B cell (primary cell): Measurements from ENCODE around the gene FLT1. TPM values are rescaled to one million over a fixed set of nuclear protein-coding genes. Genes with fewer than 3 reads are reported as not detected.

ENCODE experiments used
- ATAC-seq: fragments of 200-7000 bp; cut with Tn5 transposase; one replicate; pipeline ENCODE4 v1.10.0; 2021; ENCODE audit warnings: low read depth, mild to moderate bottlenecking, moderate number of reproducible peaks, moderate library complexity
- CTCF ChIA-PET: fragments of 350-600 bp; sonication (Branson Sonifier 250); formaldehyde crosslinking; loops from one replicate; lab custom pipeline; 2021; ENCODE audit warnings: antibody characterized with exemption, inconsistent platforms; lab: Charles Lee
- POLR2A ChIA-PET: fragments of 350-600 bp; sonication (Branson Sonifier 250); formaldehyde crosslinking; loops from one replicate; lab custom pipeline; 2021; ENCODE audit warnings: antibody characterized with exemption; lab: Charles Lee
- DNase-seq: peaks from one replicate; pipeline ENCODE4 v3.0.0; 2013
- H2AFZ ChIP-seq: 2 replicates; pipeline ENCODE4 v1.6.1; 2012; ENCODE audit warnings: mild to moderate bottlenecking, low read depth, low read length; ENCODE audit not compliant: insufficient read depth, poor library complexity, severe bottlenecking
- H3K27ac ChIP-seq, 2 donors: 1 replicate in 1 of 2; 2 replicates in 1 of 2; pipeline ENCODE4 v1.5.1; 2012 to 2013; ENCODE audit warnings: low read length in 2 of 2, mild to moderate bottlenecking in 2 of 2, moderate library complexity in 1 of 2
- H3K27me3 ChIP-seq, 4 experiments: fragments of 200-600 bp in 1 of 4; sonication (generic) in 1 of 4; replicated peaks in 1 of 4; 1 replicate in 2 of 4; 2 replicates in 2 of 4; pipeline versions ENCODE4 v1.6.1 to v1.7.0; 2013 to 2016; ENCODE audit warnings: low read length in 3 of 4, mild to moderate bottlenecking in 2 of 4, mixed read lengths in 1 of 4, moderate library complexity in 1 of 4; ENCODE audit not compliant: insufficient read depth in 4 of 4, control insufficient read depth in 3 of 4; ENCODE audit errors: control extremely low read depth in 1 of 4
- H3K36me3 ChIP-seq, 2 experiments: replicated peaks in 1 of 2; 1 replicate in 1 of 2; 2 replicates in 1 of 2; pipeline versions ENCODE4 v1.6.1 to v1.7.1; 2013; ENCODE audit warnings: low read length in 1 of 2; ENCODE audit not compliant: insufficient read depth in 2 of 2, control insufficient read depth in 1 of 2; ENCODE audit errors: control extremely low read depth in 1 of 2, extremely low read depth in 1 of 2
- H3K4me1 ChIP-seq, 2 donors: fragments of 200-600 bp in 1 of 2; sonication (generic) in 1 of 2; 1 replicate in 1 of 2; 2 replicates in 1 of 2; pipeline versions ENCODE4 v1.5.1 to v1.6.1; 2013 to 2017; ENCODE audit warnings: low read length in 2 of 2; ENCODE audit not compliant: control insufficient read depth in 2 of 2, insufficient read depth in 2 of 2
- H3K4me2 ChIP-seq: replicated peaks from 2 replicates; pipeline ENCODE3; 2012; ENCODE audit warnings: mild to moderate bottlenecking, low read depth, low read length; ENCODE audit not compliant: poor library complexity, severe bottlenecking
- H3K4me3 ChIP-seq, 5 experiments: fragments of 200-600 bp in 1 of 5; sonication (generic) in 1 of 5; 1 replicate in 3 of 5; 2 replicates in 2 of 5; pipeline versions ENCODE4 v1.5.1 to v1.7.0; 2011 to 2016; ENCODE audit warnings: low read length in 4 of 5, mild to moderate bottlenecking in 4 of 5, low read depth in 2 of 5, control low read depth in 1 of 5, moderate library complexity in 1 of 5; ENCODE audit not compliant: insufficient read depth in 1 of 5; ENCODE audit errors: control extremely low read depth in 1 of 5, extremely low read depth in 1 of 5
- H3K79me2 ChIP-seq: fragments of 200-600 bp; sonication (generic); one replicate; pipeline ENCODE4 v1.6.0; 2016; ENCODE audit warnings: low read length; ENCODE audit not compliant: control insufficient read depth, insufficient read depth
- H3K9ac ChIP-seq: fragments of 200-600 bp; sonication (generic); 2 replicates; pipeline ENCODE4 v1.6.1; 2017; ENCODE audit warnings: mild to moderate bottlenecking, low read length, moderate library complexity
- H3K9me3 ChIP-seq, 3 donors: one replicate each; pipeline versions ENCODE4 v1.6.1 to v1.7.1; 2013; ENCODE audit warnings: low read length in 2 of 3; ENCODE audit not compliant: control insufficient read depth in 2 of 3, insufficient read depth in 1 of 3; ENCODE audit errors: control extremely low read depth in 1 of 3
- H4K20me1 ChIP-seq: 2 replicates; pipeline ENCODE4 v1.6.0; 2012; ENCODE audit warnings: mild to moderate bottlenecking, low read length; ENCODE audit not compliant: insufficient read depth, control insufficient read depth, poor library complexity, severe bottlenecking
- H3K27ac Mint-ChIP-seq: one replicate; pipeline ENCODE4 v1.8.0; 2021; ENCODE audit warnings: mixed read lengths
- H3K27me3 Mint-ChIP-seq: one replicate; pipeline ENCODE4 v1.8.0; 2021; ENCODE audit warnings: mixed read lengths
- H3K4me1 Mint-ChIP-seq: one replicate; pipeline ENCODE4 v1.8.0; 2021; ENCODE audit warnings: mixed read lengths
- H3K4me3 Mint-ChIP-seq: one replicate; pipeline ENCODE4 v1.8.0; 2021; ENCODE audit warnings: mixed read lengths
- H3K9me3 Mint-ChIP-seq: one replicate; pipeline ENCODE4 v1.8.0; 2022; ENCODE audit warnings: mixed read lengths; ENCODE audit not compliant: insufficient read depth
- CTCF ChIP-seq: fragments of 200-600 bp; IDR thresholded peaks from one replicate; pipeline ENCODE4 v1.8.0; 2022; ENCODE audit warnings: antibody characterized with exemption, mild to moderate bottlenecking
- EZH2 ChIP-seq: IDR thresholded peaks from 2 replicates; pipeline ENCODE4 v1.6.1; 2012; ENCODE audit warnings: borderline replicate concordance, low read depth, mild to moderate bottlenecking, moderate library complexity, low read length; ENCODE audit not compliant: insufficient read depth, poor library complexity, severe bottlenecking
- WGBS: methylation state at CpG from one replicate; pipeline ENCODE4 v1.1.5; 2013; ENCODE audit warnings: missing lambda C conversion rate; ENCODE audit not compliant: insufficient coverage; 5-methylcytosine and 5-hydroxymethylcytosine counted together
- intact Hi-C: fragments of 100-400 bp; cut with micrococcal nuclease; formaldehyde crosslinking; loops from one replicate; pipeline ENCODE4 v1.10.0; 2022
- polyA plus RNA-seq: library from polyadenylated mRNA; depleted of rRNA; stranded (reverse); fragments of >200 nt; gene quantifications from 2 replicates; pipeline ENCODE4 v1.2.3, GENCODE V29; 2012
- total RNA-seq, 2 donors: library from RNA; stranded (reverse); fragments of 120-200 nt in 1 of 2; gene quantifications; 1 replicate in 1 of 2; 2 replicates in 1 of 2; pipeline versions ENCODE4 v1.2.3 to v1.2.4, GENCODE V29; 2013 to 2022

FLT1 gene
- total and polyA plus RNA-seq, 2 donors (not counting 1 experiment from before 2014, with no cell fraction given) = 1.1 to 1.2 TPM

GRCh38 chr13:28349907-28350654, 144.8 kb downstream of the FLT1 start:
- ATAC-seq (no peak), DNase-seq (no peak)
- peaks cover 7% of the 10 kb centered on the region for H3K27me3 Mint-ChIP-seq
- H3K4me3 Mint-ChIP-seq = no peak overlapping the region
- H2AFZ ChIP-seq = no peak overlapping the region
- no peak for TF ChIP-seq CTCF
- TF ChIP-seq EZH2 = no peak
- H3K9me3 ChIP-seq = no peaks in the 10 kb centered on the region
- H3K36me3 ChIP-seq = no peaks in the 10 kb centered on the region
- peaks cover 12% of the 10 kb centered on the region for H3K4me1 Mint-ChIP-seq
- no peak overlapping the region for H3K27ac Mint-ChIP-seq
- H3K27me3 ChIP-seq = no peaks in the 10 kb centered on the region
- intact Hi-C loops = no loop called here
- no peak overlapping the region for H3K4me2 ChIP-seq
- no peaks in the 10 kb centered on the region for H4K20me1 ChIP-seq
- no peak overlapping the region for H3K27ac ChIP-seq
- 100% methylated on average over 6 of the region's 8 CpGs for WGBS
- H3K9ac ChIP-seq = no peak overlapping the region
- H3K9me3 Mint-ChIP-seq = no peaks in the 10 kb centered on the region
- H3K4me3 ChIP-seq = no peak overlapping the region
- ChIA-PET POLR2A (no interaction called here), CTCF (no interaction called here)
- peaks cover 13 to 15% of the 10 kb centered on the region in 2 donors for H3K4me1 ChIP-seq
- no peaks in the 10 kb centered on the region for H3K79me2 ChIP-seq

- Histone ChIP-seq H3K27ac (no peak overlapping the region), H3K9ac (no peak overlapping the region), H3K4me2 (no peak overlapping the region), H3K27me3 (no peaks in the 10 kb centered on the region), H4K20me1 (no peaks in the 10 kb centered on the region), H3K4me3 (no peak overlapping the region), H3K36me3 (no peaks in the 10 kb centered on the region), H3K9me3 (no peaks in the 10 kb centered on the region), H3K4me1 (peaks cover 13 to 15% of the 10 kb centered on the region in 2 donors), H3K79me2 (no peaks in the 10 kb centered on the region), H2AFZ (no peak overlapping the region)
- CTCF ChIA-PET = no interaction called here
- DNase-seq = no peak
- Mint-ChIP-seq H3K4me1 (peaks cover 9% of the 10 kb centered on the region), H3K4me3 (no peak overlapping the region), H3K9me3 (no peaks in the 10 kb centered on the region), H3K27ac (no peak overlapping the region), H3K27me3 (peaks cover 8% of the 10 kb centered on the region)
- TF ChIP-seq CTCF = no peak
- TF ChIP-seq EZH2 = no peak
- intact Hi-C loops = no loop called here
- 95% methylated on average over 2 of the region's 6 CpGs for WGBS
- no peak for ATAC-seq
- POLR2A ChIA-PET = no interaction called here
These were observed 145.6 kb downstream of the FLT1 start for GRCh38 chr13:28349371-28349770.
